Astrocyte of the spinal cord (primary cell): ENCODE measurements around the gene CADPS.

ENCODE experiments used
- DNase-seq: peaks from one replicate; pipeline ENCODE4 v3.0.0; 2011; ENCODE audit warnings: low read depth, low spot score
- H3K4me3 ChIP-seq: 2 replicates; pipeline ENCODE4 v1.5.1; 2011; ENCODE audit warnings: low read depth, mild to moderate bottlenecking, low read length, moderate library complexity
- CTCF ChIP-seq: IDR thresholded peaks from 2 replicates; pipeline ENCODE4 v1.5.1; 2012; ENCODE audit warnings: low read depth, mild to moderate bottlenecking, low read length, inconsistent platforms
- in situ Hi-C: cut with HindIII; loops from 2 replicates; pipeline ENCODE4 v1.10.0; 2017; ENCODE audit warnings: low sequenced_read_pairs

CADPS gene

GRCh38 chr3:62453448-62453847 lies 421.8 kb downstream of the CADPS start:
- no peak for TF ChIP-seq CTCF
- in situ Hi-C loops, result no loop called here
- H3K4me3 ChIP-seq, result no peak overlapping the region
- DNase-seq, result no peak

GRCh38 chr3:62451211-62451887 lies 423.9 kb downstream of the CADPS start:
- no peak for TF ChIP-seq CTCF
- H3K4me3 ChIP-seq, result no peak overlapping the region
- in situ Hi-C loops, result no loop called here
- no peak for DNase-seq

- in situ Hi-C loops, result no loop called here
- H3K4me3 ChIP-seq, result no peak overlapping the region
- no peak for TF ChIP-seq CTCF
- no peak for DNase-seq
Measured at GRCh38 chr3:62446337-62446940, 428.8 kb downstream of the CADPS start.

- in situ Hi-C loops, result no loop called here
- TF ChIP-seq CTCF, result no peak
- DNase-seq, result peak; percentile 34
- peak overlapping the region; percentile 19 for H3K4me3 ChIP-seq
Measured at GRCh38 chr3:62445275-62445674, 429.9 kb downstream of the CADPS start.

GRCh38 chr3:62439978-62440377 lies 435.2 kb downstream of the CADPS start:
- no peak overlapping the region for H3K4me3 ChIP-seq
- no peak for TF ChIP-seq CTCF
- in situ Hi-C loops, result no loop called here
- DNase-seq, result no peak

GRCh38 chr3:62439176-62439813 lies 435.9 kb downstream of the CADPS start:
- in situ Hi-C loops, result no loop called here
- no peak overlapping the region for H3K4me3 ChIP-seq
- DNase-seq, result no peak
- TF ChIP-seq CTCF, result no peak
